Activated CD4-positive, alpha-beta T cell treated with anti-CD3 and anti-CD28 coated beads, Interleukin-2, amount 10 ng/mL, durations not matched to agents 24 days and 14 days (primary cell): Measurements from ENCODE around the gene ERI3. TPM values are rescaled to one million over a fixed set of nuclear protein-coding genes. Genes with fewer than 3 reads are reported as not detected.

ENCODE experiments used
- DNase-seq: peaks from one replicate; pipeline ENCODE4 v3.0.0; 2022
- H3K27ac Mint-ChIP-seq: one replicate; pipeline ENCODE4 v1.8.0; 2022; ENCODE audit warnings: mild to moderate bottlenecking, mixed read lengths
- H3K27me3 Mint-ChIP-seq: one replicate; pipeline ENCODE4 v1.8.0; 2022; ENCODE audit warnings: mixed read lengths
- H3K36me3 Mint-ChIP-seq: one replicate; pipeline ENCODE4 v1.8.0; 2022; ENCODE audit warnings: low read depth, mild to moderate bottlenecking, mixed read lengths
- H3K4me1 Mint-ChIP-seq: one replicate; pipeline ENCODE4 v1.8.0; 2021; ENCODE audit warnings: mixed read lengths
- H3K4me3 Mint-ChIP-seq: one replicate; pipeline ENCODE4 v1.8.0; 2022; ENCODE audit warnings: mild to moderate bottlenecking, moderate library complexity, mixed read lengths
- H3K9me3 Mint-ChIP-seq: one replicate; pipeline ENCODE4 v1.8.0; 2021; ENCODE audit warnings: mixed read lengths
- intact Hi-C: fragments of 100-400 bp; cut with micrococcal nuclease; formaldehyde crosslinking; loops from one replicate; pipeline ENCODE4 v1.15.1; 2023
- total RNA-seq: library from RNA; stranded (reverse); gene quantifications from 2 replicates; pipeline ENCODE4 v1.2.3, GENCODE V29; 2022

Gene ERI3
- total RNA-seq, 1 donor from 2014 or later, result 50.2 TPM

DNA sequence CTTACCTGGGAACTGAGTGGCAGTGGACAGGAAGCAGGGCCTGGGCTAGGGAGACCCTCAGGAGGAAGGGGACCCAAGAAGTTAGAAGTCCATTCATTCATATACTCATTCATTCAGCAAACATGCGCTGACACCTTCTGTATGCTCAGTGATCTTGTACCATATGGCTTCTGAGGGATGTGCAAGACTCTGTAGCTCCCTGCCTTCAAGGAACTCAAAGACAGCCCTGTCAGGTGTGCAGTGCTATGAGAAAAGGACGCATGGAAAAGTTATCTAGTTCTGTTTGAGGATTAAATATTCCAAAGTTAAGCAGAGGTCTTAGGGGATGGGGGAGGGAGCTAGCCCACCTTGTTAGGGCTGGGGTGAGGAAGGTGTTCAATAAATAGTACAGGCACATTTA, 129.3 kb downstream of the ERI3 start:
- H3K36me3 Mint-ChIP-seq, result peaks cover 5% of the 10 kb centered on the region
- intact Hi-C loops, result no loop called here

DNA sequence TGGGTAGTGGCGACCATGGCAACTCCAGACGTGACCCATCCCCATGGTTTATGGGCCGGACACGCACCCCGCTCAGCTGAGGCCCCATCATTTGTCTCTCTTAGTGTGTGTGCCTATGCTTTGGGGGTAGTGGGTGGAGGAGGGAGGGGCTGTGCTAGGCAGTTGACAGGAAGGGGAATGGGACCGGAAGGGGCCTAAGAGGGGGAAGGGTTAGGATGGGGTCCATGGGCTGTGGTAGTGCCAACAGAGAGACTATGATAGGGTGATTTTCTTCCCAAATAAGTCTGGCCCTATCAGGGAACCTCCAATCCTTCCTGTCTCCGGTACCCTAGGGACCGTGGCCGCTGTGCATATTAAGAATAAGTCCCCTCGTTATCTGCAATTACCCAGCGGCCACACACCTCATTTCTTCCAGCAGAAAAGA, 131.9 kb downstream of the ERI3 start:
- DNase-seq, result no peak
- Mint-ChIP-seq H3K4me3 (no peak overlapping the region), H3K27me3 (no peaks in the 10 kb centered on the region), H3K4me1 (peaks cover 4% of the 10 kb centered on the region), H3K36me3 (peaks cover 22% of the 10 kb centered on the region), H3K27ac (no peak overlapping the region), H3K9me3 (no peaks in the 10 kb centered on the region)
- intact Hi-C loops, result no loop called here

More for the DNA sequence above, 129.3 kb downstream of the ERI3 start:
- H3K9me3 Mint-ChIP-seq, result no peaks in the 10 kb centered on the region
- no peaks in the 10 kb centered on the region for H3K27me3 Mint-ChIP-seq
- no peak for DNase-seq
- peaks cover 1% of the 10 kb centered on the region for H3K4me1 Mint-ChIP-seq
- no peak overlapping the region for H3K27ac Mint-ChIP-seq
- H3K4me3 Mint-ChIP-seq, result no peak overlapping the region

DNA sequence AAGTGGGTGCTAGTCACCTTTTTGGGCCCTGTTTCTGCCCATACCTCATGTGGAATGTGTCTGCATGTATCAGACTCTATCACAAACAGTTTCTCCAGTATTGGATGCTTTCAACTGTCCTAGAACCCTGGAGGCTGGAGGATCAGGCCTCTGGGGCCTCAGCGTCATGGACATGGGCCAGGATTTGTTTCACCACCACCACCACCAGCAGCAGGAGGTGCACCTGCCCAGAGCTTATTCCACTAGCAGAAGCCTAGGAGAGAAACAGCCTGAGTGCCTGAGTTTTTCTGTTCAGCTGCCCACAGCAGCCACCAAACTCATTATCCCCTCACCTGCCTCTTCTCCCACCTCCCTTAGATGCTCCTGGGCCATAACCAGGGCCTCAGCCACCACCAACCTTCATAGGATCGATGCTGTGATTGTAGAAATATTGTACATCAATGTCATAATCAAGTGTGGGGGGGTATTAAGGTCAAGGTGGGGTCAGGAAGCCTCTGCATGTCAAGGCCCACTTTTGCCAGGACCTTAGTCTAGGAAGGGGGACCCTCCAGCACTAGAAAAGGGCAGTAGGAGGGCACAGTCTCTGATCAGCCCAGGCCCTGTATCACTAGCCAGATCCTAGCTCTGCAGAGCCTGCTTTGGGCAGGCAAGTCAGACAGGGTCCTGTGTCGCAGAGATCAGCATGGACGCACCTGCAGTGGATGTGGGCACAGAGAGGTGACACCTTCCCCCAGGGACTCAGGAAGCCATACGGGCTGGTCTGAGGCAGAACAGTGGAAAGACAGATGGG, 132.5 kb downstream of the ERI3 start:
- intact Hi-C loops, result no loop called here
- Mint-ChIP-seq H3K4me3 (no peak overlapping the region), H3K9me3 (no peaks in the 10 kb centered on the region), H3K27ac (no peak overlapping the region), H3K36me3 (peaks cover 24% of the 10 kb centered on the region), H3K27me3 (no peaks in the 10 kb centered on the region), H3K4me1 (peaks cover 4% of the 10 kb centered on the region)
- DNase-seq, result no peak

DNA sequence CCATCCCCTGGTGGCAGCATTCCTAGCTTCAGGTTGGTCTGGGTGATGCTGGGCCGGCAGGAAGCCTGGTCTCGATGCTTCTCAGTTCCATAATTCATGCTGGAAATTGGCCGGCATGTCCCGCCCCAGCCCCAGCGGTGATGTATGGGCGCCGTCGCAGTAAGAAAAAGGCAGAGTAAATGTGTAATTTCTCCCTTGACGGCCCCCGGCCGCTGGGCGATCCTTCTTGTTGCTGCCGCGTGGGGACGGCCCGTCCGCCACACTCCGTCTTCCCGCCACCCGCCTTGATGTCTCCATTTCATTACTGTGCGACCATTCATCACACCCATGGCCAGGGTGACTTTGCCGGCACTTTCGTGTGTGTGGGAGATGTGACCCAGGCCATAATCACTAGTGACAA, 133.3 kb downstream of the ERI3 start:
- H3K36me3 Mint-ChIP-seq, result peaks cover 29% of the 10 kb centered on the region
- H3K27ac Mint-ChIP-seq, result no peak overlapping the region
- intact Hi-C loops, result no loop called here
- DNase-seq, result no peak
- H3K4me1 Mint-ChIP-seq, result peaks cover 8% of the 10 kb centered on the region
- no peaks in the 10 kb centered on the region for H3K27me3 Mint-ChIP-seq
- H3K9me3 Mint-ChIP-seq, result no peaks in the 10 kb centered on the region
- no peak overlapping the region for H3K4me3 Mint-ChIP-seq

DNA sequence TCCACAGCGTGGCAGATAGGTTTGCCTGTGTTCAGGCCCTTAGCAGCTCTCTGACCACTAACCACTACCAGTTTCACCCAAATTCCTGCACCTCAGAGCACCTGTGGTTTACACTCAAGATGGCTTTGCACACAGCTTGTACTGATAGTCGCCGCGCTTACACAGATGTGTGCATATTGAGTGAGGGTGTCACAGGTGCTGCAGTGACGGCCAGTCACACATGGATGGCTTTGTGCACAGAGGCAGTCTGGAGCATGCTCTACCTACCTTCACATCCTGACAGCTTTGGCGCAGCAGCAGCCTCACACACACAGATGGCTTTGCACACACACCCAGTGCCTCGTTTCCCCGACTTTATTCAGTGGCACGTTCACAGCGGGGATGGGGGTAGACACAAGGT, 134.3 kb downstream of the ERI3 start:
- Mint-ChIP-seq H3K27ac (no peak overlapping the region), H3K4me1 (peaks cover 8% of the 10 kb centered on the region), H3K27me3 (no peaks in the 10 kb centered on the region), H3K9me3 (no peaks in the 10 kb centered on the region), H3K4me3 (no peak overlapping the region), H3K36me3 (peaks cover 37% of the 10 kb centered on the region)
- intact Hi-C loops, result no loop called here
- no peak for DNase-seq

DNA sequence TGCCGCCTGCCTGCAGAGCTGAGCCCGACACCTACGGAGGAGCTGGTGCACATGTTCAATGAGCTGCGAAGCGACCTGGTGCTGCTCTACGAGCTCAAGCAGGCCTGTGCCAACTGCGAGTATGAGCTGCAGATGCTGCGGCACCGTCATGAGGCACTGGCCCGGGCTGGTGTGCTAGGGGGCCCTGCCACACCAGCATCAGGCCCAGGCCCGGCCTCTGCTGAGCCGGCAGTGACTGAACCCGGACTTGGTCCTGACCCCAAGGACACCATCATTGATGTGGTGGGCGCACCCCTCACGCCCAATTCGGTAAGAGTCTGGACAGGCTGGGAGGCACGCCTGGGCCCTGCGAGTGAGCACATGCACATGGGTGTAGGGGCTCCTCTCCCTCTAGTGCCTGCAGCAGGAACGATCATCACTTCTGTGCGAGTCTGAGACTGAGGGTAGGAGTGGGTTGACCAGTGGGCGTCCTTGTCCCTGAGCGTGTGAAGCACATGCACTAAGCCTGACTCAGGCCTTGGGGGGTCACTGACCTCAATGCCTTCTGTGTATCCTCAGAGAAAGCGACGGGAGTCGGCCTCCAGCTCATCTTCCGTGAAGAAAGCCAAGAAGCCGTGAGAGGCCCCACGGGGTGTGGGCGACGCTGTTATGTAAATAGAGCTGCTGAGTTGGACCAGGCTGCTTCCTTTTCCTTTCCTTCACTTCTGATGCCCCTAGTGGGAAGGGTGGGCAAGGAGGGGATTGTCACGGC, 134.9 kb downstream of the ERI3 start:
- no peak overlapping the region for H3K4me3 Mint-ChIP-seq
- peaks cover 9% of the 10 kb centered on the region for H3K4me1 Mint-ChIP-seq
- intact Hi-C loops, result no loop called here
- H3K36me3 Mint-ChIP-seq, result peaks cover 41% of the 10 kb centered on the region
- no peaks in the 10 kb centered on the region for H3K27me3 Mint-ChIP-seq
- H3K9me3 Mint-ChIP-seq, result no peaks in the 10 kb centered on the region
- DNase-seq, result no peak
- no peak overlapping the region for H3K27ac Mint-ChIP-seq

DNA sequence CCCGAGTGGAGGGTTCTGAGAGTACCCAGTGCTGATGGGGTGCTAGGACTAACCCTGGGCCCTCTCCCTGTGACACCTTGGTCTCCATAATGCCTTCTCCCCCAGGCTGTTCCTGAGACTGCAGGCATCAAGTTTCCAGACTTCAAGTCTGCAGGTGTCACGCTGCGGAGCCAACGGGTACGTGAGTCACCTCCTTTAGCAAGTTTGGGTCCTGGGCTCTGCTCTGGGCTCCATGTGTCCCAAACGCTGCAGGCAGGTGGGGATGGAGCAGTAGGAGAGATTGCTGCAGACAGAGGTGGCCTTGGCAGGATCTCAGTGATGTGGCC, 135.8 kb downstream of the ERI3 start:
- Mint-ChIP-seq H3K27me3 (no peaks in the 10 kb centered on the region), H3K4me3 (no peak overlapping the region), H3K9me3 (no peaks in the 10 kb centered on the region), H3K36me3 (peaks cover 42% of the 10 kb centered on the region), H3K4me1 (peaks cover 16% of the 10 kb centered on the region), H3K27ac (no peak overlapping the region)
- intact Hi-C loops, result loop anchor here (5.0 to 10.0 kb wide), 2 partner anchors 214 to 378 kb away; no protein-coding TSS in a partner anchor
- no peak for DNase-seq

DNA sequence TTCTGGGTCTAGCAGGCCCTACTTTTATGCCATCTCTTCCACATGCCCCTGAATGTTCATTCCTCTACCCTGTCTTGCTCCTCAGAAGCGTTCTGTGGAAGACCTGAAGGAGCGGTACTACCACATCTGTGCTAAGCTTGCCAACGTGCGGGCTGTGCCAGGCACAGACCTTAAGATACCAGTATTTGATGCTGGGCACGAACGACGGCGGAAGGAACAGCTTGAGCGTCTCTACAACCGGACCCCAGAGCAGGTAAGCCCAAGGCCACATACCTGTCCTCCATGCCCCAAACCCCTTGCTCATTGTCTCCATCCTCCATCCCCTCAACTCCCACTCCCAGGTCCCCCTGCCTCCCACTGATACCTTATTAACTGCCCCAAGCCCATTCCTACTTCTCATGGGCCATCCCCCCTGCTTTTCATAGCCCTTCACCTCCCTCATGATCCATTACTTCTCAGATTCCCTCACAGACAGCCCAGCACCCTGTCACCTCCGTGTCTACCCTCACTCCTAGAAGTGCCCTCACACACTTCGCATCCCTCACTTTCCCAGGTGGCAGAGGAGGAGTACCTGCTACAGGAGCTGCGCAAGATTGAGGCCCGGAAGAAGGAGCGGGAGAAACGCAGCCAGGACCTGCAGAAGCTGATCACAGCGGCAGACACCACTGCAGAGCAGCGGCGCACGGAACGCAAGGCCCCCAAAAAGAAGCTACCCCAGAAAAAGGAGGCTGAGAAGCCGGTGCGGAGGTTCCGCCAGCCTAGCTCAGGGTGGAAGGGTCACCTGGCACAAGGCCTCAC, 136.4 kb downstream of the ERI3 start:
- no peak overlapping the region for H3K27ac Mint-ChIP-seq
- H3K4me1 Mint-ChIP-seq, result peaks cover 21% of the 10 kb centered on the region
- no peaks in the 10 kb centered on the region for H3K27me3 Mint-ChIP-seq
- H3K9me3 Mint-ChIP-seq, result no peaks in the 10 kb centered on the region
- no peak for DNase-seq
- intact Hi-C loops, result loop anchor here (5.0 to 10.0 kb wide), 2 partner anchors 214 to 379 kb away; no protein-coding TSS in a partner anchor
- H3K4me3 Mint-ChIP-seq, result no peak overlapping the region
- H3K36me3 Mint-ChIP-seq, result peaks cover 44% of the 10 kb centered on the region

DNA sequence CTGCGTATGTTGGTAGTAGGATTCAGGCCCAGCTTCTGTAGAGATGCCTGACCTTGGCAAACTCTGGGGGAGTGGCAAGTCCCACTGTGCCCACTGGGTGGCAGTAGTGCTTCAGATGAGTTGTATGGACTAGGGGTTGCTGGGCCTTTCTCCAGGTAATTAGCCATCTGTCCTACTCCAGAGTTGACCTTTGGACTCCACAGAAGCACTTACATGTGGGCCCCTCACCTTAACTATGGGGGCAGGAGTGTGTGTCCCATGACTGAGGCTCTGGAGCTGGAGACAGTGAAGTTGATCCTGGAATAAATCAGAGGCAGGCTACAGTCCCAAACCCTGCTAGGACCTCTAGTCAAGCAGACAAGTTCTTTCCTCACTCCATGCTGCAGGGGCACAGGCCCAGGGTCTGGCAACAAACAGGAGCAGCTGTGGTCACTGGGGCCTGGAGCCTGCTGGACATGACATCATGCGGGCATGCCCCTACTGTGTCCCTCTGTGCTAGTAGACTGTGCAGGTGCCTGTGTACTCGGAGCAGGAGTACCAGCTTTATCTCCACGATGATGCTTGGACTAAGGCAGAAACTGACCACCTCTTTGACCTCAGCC, 137.1 kb downstream of the ERI3 start:
- intact Hi-C loops, result loop anchor here (1.0 to 10.0 kb wide), 3 partner anchors 100 to 379 kb away; no protein-coding TSS in a partner anchor
- Mint-ChIP-seq H3K27me3 (no peaks in the 10 kb centered on the region), H3K4me1 (peaks cover 27% of the 10 kb centered on the region), H3K27ac (no peak overlapping the region), H3K9me3 (no peaks in the 10 kb centered on the region), H3K36me3 (peaks cover 46% of the 10 kb centered on the region), H3K4me3 (no peak overlapping the region)
- peak; percentile 93 for DNase-seq

DNA sequence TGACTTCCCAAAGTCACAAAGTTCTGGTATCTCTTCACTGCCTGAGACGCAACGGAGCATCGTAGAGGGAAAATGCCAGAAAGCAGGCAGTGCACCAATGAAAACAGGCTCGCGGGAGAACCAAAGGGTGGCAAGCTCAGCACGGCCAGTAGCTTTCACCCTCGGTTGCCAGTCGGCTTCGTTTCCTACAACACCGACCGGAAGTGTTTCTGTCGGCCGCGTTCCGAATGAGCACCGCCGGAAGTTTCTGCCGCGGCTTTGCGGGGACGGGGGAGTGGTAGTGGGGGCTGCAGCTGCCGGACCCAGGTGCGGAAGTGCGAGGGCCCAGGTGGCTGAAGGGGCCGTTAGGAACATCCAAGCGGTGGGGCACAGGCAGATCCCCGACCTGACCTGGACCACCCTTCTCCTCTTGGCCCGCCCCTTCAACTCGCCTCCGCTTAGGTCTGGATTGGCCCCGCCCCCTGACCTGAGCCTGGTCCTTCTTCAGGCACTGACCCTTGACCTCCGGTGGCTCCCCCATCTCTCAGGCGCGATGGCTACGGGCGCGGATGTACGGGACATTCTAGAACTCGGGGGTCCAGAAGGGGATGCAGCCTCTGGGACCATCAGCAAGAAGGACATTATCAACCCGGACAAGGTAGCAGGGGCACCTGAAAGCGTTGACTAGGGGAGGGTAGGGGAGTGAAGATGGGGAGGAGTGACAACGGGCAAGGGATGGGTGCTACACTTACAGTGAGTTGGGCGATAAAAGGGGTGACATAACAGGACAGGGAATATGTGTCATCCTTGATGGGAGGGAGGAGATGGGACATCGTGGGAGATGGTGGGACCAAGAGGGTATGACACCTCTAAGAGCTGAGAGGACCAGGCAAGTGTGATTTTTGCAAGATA, 141.6 kb downstream of the ERI3 start, which contains the start of gene DMAP1:
Gene DMAP1 (plus strand): TSS at position 250 of the 891 bp plus-strand sequence. CDS start 283 bp downstream, at position 533.
- peak within 1 kb of the TSS; percentile 90 for H3K27ac Mint-ChIP-seq
- peak; percentile 96 for DNase-seq
- H3K27me3 Mint-ChIP-seq, result no peaks in the 10 kb centered on the region
- peaks cover 27% of the 10 kb centered on the region for H3K36me3 Mint-ChIP-seq
- intact Hi-C loops, result loop anchor here (1.0 to 10.0 kb wide), 3 partner anchors 142 to 419 kb away; partner anchors contain the start of gene ERI3
- H3K4me1 Mint-ChIP-seq, result peaks cover 29% of the 10 kb centered on the region
- H3K9me3 Mint-ChIP-seq, result no peaks in the 10 kb centered on the region
- peak within 1 kb of the TSS; percentile 96 for H3K4me3 Mint-ChIP-seq

DNA sequence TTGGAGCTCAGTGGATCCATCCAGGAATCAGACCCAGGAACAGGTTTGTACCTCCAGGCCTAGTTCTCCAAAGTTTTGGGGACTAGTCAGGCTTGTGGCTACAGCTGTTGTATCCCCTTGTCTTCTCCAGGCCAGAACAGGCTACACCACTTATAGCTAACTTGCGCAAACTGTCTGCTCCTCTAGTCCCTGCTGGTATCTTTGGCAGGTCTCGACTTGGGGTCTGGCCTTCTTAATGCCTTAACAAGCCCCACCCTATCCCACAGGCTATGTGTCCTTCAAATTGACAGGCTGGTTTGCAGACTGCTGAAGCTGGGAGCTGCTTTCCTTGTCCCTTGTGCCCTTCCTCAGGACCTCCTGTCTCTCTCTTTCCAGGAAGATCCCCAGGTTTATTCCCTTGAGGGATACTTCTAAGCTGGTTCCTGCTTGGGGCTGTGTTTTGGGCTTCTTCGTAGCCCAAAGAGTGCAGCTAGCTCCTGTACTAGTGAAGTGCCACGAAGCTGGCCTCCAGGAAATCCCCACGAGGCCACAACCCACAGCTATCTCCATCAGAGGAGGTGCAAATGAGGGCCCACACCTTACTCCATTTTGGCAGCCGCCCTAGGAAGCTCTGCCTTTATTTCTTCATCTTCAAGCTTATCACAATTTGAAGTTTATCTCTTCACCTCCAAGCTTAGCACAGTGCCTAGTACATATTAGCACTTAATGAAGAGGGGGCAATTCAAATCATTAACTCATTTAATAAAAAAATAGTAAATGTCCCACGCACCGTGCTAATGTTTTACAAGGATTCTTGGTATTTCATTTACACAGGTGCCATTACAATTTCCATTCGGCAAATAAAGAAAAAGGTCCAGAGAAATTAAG, 142.5 kb downstream of the ERI3 start:
- peak; percentile 82 for DNase-seq
- no peaks in the 10 kb centered on the region for H3K9me3 Mint-ChIP-seq
- peaks cover 22% of the 10 kb centered on the region for H3K36me3 Mint-ChIP-seq
- intact Hi-C loops, result loop anchor here (1.0 to 10.0 kb wide), 3 partner anchors 143 to 420 kb away; partner anchors contain the start of gene ERI3
- H3K4me1 Mint-ChIP-seq, result peaks cover 29% of the 10 kb centered on the region
- H3K27me3 Mint-ChIP-seq, result no peaks in the 10 kb centered on the region
- peak overlapping the region; percentile 90 for H3K27ac Mint-ChIP-seq
- H3K4me3 Mint-ChIP-seq, result peak overlapping the region; percentile 96

DNA sequence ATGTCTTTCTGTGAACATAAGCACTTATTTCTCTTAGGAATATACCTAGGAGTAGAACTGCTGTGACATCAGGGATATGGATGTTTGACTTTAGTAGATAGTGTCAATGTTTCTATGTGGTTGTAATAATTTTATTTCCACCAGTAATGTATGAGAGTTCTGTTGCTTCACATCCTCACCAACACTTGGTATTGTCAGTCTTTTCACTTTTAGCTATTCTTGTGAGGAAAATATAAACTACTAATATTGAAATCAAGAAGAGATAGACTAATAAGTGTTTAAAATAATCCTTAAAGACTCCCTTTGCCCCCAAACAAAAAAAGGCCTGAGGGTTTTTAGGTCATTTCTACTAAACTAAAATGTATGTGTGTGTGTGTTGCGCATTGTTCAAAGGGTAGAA, 144.5 kb downstream of the ERI3 start:
- no peak for DNase-seq
- Mint-ChIP-seq H3K27me3 (peaks cover 4% of the 10 kb centered on the region), H3K9me3 (no peaks in the 10 kb centered on the region), H3K36me3 (peaks cover 7% of the 10 kb centered on the region), H3K4me3 (no peak overlapping the region), H3K27ac (no peak overlapping the region), H3K4me1 (peaks cover 25% of the 10 kb centered on the region)
- intact Hi-C loops, result loop anchor here (5.0 to 10.0 kb wide), 2 partner anchors 206 to 422 kb away; no protein-coding TSS in a partner anchor
